NB4 (cell line): Measurements from ENCODE around the gene SV2B.

Experiments used
- DNase-seq: peaks from one replicate; pipeline ENCODE4 v3.0.0; 2010; ENCODE audit warnings: low read depth
- H3K4me3 ChIP-seq: one replicate; pipeline ENCODE4 v1.5.1; 2011; ENCODE audit warnings: mild to moderate bottlenecking, low read depth, low read length, moderate library complexity
- MYC ChIP-seq: IDR thresholded peaks from 2 replicates; pipeline ENCODE4 v1.6.1; 2011; ENCODE audit warnings: low read depth, low read length
- POLR2A ChIP-seq: IDR thresholded peaks from 2 replicates; pipeline ENCODE4 v1.6.1; 2011; ENCODE audit warnings: mild to moderate bottlenecking; ENCODE audit not compliant: insufficient read length; ENCODE audit errors: extremely low read depth
- TF ChIP-seq, protein P1 (sequence below): IDR thresholded peaks from 2 replicates; pipeline ENCODE4 v1.6.1; 2011; ENCODE audit warnings: low read depth, low read length
- TF ChIP-seq, protein P2 (sequence below): IDR thresholded peaks from one replicate; pipeline ENCODE4 v1.5.1; 2012; ENCODE audit warnings: low read depth, low read length

The SV2B gene

DNA sequence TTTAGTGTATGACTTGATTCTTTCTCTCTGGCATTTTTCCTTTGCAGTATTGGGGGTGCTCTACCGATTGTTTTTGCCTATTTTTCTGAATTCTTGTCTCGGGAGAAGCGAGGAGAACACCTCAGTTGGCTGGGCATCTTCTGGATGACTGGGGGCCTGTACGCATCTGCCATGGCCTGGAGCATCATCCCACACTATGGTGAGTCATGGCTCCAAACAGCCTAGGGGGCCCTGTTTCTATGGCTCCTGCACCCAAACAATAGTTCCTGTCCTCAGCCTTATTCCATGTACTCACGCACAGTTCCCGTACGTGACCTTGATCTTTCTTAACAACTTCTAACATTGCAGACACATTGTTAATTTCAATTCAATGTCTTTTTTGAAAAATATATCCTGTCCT lies 152.3 kb downstream of the SV2B start:
- no peak overlapping the region for H3K4me3 ChIP-seq
- DNase-seq, result no peak
- TF ChIP-seq, protein P1, sequence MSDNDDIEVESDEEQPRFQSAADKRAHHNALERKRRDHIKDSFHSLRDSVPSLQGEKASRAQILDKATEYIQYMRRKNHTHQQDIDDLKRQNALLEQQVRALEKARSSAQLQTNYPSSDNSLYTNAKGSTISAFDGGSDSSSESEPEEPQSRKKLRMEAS, result no peak
- TF ChIP-seq, protein P2, sequence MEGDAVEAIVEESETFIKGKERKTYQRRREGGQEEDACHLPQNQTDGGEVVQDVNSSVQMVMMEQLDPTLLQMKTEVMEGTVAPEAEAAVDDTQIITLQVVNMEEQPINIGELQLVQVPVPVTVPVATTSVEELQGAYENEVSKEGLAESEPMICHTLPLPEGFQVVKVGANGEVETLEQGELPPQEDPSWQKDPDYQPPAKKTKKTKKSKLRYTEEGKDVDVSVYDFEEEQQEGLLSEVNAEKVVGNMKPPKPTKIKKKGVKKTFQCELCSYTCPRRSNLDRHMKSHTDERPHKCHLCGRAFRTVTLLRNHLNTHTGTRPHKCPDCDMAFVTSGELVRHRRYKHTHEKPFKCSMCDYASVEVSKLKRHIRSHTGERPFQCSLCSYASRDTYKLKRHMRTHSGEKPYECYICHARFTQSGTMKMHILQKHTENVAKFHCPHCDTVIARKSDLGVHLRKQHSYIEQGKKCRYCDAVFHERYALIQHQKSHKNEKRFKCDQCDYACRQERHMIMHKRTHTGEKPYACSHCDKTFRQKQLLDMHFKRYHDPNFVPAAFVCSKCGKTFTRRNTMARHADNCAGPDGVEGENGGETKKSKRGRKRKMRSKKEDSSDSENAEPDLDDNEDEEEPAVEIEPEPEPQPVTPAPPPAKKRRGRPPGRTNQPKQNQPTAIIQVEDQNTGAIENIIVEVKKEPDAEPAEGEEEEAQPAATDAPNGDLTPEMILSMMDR, result no peak
- TF ChIP-seq POLR2A (no peak), MYC (no peak)

DNA sequence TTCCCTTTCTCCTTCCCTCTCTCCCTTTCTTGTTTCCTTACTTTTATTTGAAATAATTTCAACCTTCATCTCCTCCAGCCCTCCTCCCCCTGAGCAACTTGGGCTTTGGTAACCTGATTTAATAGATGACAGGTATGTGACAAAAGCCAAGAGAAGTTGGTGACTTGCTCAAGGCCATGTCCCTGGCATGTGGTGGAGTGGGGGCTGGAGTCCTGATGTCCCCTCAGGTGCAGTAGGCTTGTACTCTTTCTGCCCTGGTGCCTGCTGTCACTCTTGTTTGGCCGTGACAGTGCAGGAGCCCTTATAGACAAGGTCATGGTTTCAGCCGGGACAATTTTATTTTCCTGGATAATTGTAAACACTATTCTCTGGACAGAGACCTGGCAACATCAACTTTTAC lies 152.7 kb downstream of the SV2B start:
- no peak overlapping the region for H3K4me3 ChIP-seq
- TF ChIP-seq, protein P2, result no peak
- TF ChIP-seq POLR2A (no peak), MYC (no peak)
- TF ChIP-seq, protein P1, result no peak
- DNase-seq, result no peak

DNA sequence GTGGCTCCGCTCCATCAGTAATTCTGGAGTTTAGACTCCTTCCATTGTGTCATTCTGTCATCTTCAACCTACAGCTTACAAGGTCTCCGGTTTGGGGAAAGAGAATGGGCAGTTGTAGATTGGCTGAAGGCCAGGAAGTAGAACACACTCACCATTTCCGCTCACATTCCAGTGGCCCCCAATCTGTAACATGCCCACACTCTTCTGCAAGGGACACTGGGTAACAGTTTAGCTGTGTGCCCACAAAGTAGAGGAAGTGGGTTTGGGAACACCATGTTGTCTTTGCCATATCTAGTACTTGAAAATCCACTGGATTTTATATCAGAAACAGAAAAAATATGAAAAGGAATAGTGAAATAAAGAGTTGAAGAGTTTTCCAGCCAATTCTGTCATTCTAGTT lies 153.5 kb downstream of the SV2B start:
- TF ChIP-seq MYC, result no peak
- TF ChIP-seq, protein P1, result no peak
- TF ChIP-seq, protein P2, result no peak
- TF ChIP-seq POLR2A, result no peak
- H3K4me3 ChIP-seq, result no peak overlapping the region
- DNase-seq, result peak; percentile 62

DNA sequence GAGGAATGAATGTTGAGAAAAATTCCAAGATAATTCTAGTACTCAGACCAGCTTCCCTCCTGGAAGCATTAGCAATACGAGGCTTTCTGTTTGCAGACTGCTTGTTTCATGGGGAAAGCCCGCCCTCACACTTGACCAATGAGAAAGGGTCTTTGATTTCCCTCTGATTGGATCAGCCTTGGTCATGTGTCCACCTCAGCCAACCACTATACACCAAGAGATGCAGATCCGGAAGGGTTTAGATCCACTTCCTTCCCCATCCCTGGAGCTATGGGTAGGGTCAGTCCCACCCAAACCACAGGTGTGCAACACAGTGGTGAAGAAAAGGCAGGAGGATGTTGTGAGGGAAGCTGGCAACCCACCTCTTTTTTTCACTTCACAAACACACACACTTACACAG lies 154.7 kb downstream of the SV2B start:
- no peak for DNase-seq
- no peak overlapping the region for H3K4me3 ChIP-seq
- TF ChIP-seq POLR2A (no peak), MYC (no peak)
- TF ChIP-seq, protein P1, result no peak
- TF ChIP-seq, protein P2, result no peak

DNA sequence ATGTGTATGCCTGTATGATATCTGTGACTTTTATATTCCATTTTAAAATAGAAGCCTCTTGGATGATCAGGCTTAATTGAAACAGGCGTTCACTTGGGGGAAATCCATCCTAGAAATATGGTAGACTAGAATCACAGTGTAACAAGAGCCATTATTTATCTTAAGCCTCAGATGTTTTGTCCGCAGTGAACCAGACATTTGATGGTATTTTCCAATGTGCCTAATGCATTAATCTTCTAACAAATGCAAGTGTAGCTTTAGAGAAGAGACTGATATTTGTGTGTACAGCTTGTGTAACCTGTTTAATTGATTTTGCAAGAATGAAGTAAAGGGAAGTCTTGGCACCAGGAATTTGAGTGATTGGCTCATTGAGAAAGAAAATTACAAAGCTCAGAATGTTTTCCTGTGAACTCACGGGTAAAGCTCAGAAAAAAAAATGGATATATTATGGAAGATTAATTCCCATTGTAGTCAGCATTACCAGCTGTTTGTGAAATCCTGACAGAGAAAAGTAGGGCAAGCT lies 155.7 kb downstream of the SV2B start:
- TF ChIP-seq MYC (no peak), POLR2A (no peak)
- TF ChIP-seq, protein P1, result no peak
- TF ChIP-seq, protein P2, result no peak
- peak; percentile 71 for DNase-seq
- H3K4me3 ChIP-seq, result no peak overlapping the region
